Sigmoid colon (tissue), 4 donors: Measurements from ENCODE around the gene AKAIN1.

Source experiments
- CTCF ChIP-seq, 4 experiments: fragments of 450-650 bp in 3 of 4; fragments of 200-600 bp in 1 of 4; IDR thresholded peaks; one replicate each; pipeline ENCODE4 v1.5.1; 2016 to 2019; ENCODE audit warnings: antibody characterized with exemption in 4 of 4, mild to moderate bottlenecking in 3 of 4, moderate library complexity in 2 of 4
- EP300 ChIP-seq, 4 donors: sonication (generic); formaldehyde crosslinking; IDR thresholded peaks; one replicate each; pipeline ENCODE4 v1.6.1; 2017; ENCODE audit warnings: antibody characterized with exemption in 4 of 4
- POLR2A ChIP-seq, 2 donors: fragments of 450-650 bp; IDR thresholded peaks; one replicate each; pipeline ENCODE4 v1.6.1; 2016; ENCODE audit warnings: antibody characterized with exemption in 2 of 2, mild to moderate bottlenecking in 2 of 2, moderate library complexity in 2 of 2
- POLR2AphosphoS5 ChIP-seq, 4 donors: sonication (generic); formaldehyde crosslinking; IDR thresholded peaks; one replicate each; pipeline ENCODE4 v1.6.1; 2017; ENCODE audit warnings: antibody characterized with exemption in 4 of 4

- TF ChIP-seq POLR2AphosphoS5 (IDR thresholded peaks at IDR 0.05) (no peak), CTCF (IDR thresholded peaks at IDR 0.05) (no peak), POLR2A (IDR thresholded peaks at IDR 0.05) (no peak), EP300 (IDR thresholded peaks at IDR 0.05) (no peak)
Observed at GRCh38 chr18:5093902-5094301, 103.2 kb downstream of the AKAIN1 start.
